Activated T-cell treated with anti-CD3 and anti-CD28 coated beads, Interleukin-2, amount 50 U/mL, for 4 hours (primary cell): Measurements from ENCODE around the gene CEP112. TPM values are rescaled to one million over a fixed set of nuclear protein-coding genes. Genes with fewer than 3 reads are reported as not detected.

ENCODE experiments used
- ATAC-seq, 2 donors: fragments of 200-7000 bp; cut with Tn5 transposase; one replicate each; pipeline ENCODE4 v1.10.0; 2021
- DNase-seq: peaks from one replicate; pipeline ENCODE4 v3.0.0-alpha.2; 2020
- H3K27me3 Mint-ChIP-seq: one replicate; pipeline ENCODE4 v1.8.0; 2021; ENCODE audit warnings: low read depth, mixed read lengths
- H3K36me3 Mint-ChIP-seq: one replicate; pipeline ENCODE4 v1.8.0; 2022; ENCODE audit warnings: mixed read lengths; ENCODE audit not compliant: insufficient read depth
- H3K4me1 Mint-ChIP-seq: one replicate; pipeline ENCODE4 v1.8.0; 2021; ENCODE audit warnings: low read depth, mixed read lengths
- H3K4me3 Mint-ChIP-seq: one replicate; pipeline ENCODE4 v1.8.0; 2021; ENCODE audit warnings: mild to moderate bottlenecking, moderate library complexity, mixed read lengths
- H3K9me3 Mint-ChIP-seq: one replicate; pipeline ENCODE4 v1.8.0; 2021; ENCODE audit warnings: mixed read lengths
- total RNA-seq, 3 donors: library from RNA; stranded (reverse); gene quantifications; one replicate each; pipeline ENCODE4 v1.2.1, GENCODE V29; 2021

CEP112 gene
- total RNA-seq, 3 donors from 2014 or later: 0.71 to 1.5 (median 0.95) TPM

GRCh38 chr17:66221755-66222530 is 30.0 kb upstream of the CEP112 start:
- no peaks in the 10 kb centered on the region for H3K9me3 Mint-ChIP-seq
- no peak overlapping the region for H3K4me3 Mint-ChIP-seq
- ATAC-seq (no peak), DNase-seq (no peak)
- no peaks in the 10 kb centered on the region for H3K4me1 Mint-ChIP-seq
- H3K27me3 Mint-ChIP-seq: peaks cover 6% of the 10 kb centered on the region
- no peaks in the 10 kb centered on the region for H3K36me3 Mint-ChIP-seq

- DNase-seq: no peak
- ATAC-seq: no peak
- no peaks in the 10 kb centered on the region for H3K36me3 Mint-ChIP-seq
- no peak overlapping the region for H3K4me3 Mint-ChIP-seq
- no peaks in the 10 kb centered on the region for H3K4me1 Mint-ChIP-seq
- no peaks in the 10 kb centered on the region for H3K9me3 Mint-ChIP-seq
- peaks cover 6% of the 10 kb centered on the region for H3K27me3 Mint-ChIP-seq
Observed at GRCh38 chr17:66221343-66221742, 29.4 kb upstream of the CEP112 start.

GRCh38 chr17:66220079-66220835 is 28.3 kb upstream of the CEP112 start:
- ATAC-seq (no peak), DNase-seq (no peak)
- Mint-ChIP-seq H3K36me3 (no peaks in the 10 kb centered on the region), H3K9me3 (no peaks in the 10 kb centered on the region), H3K4me1 (no peaks in the 10 kb centered on the region), H3K27me3 (peaks cover 6% of the 10 kb centered on the region), H3K4me3 (no peak overlapping the region)

GRCh38 chr17:66215529-66215911 is 23.6 kb upstream of the CEP112 start:
- Mint-ChIP-seq H3K9me3 (no peaks in the 10 kb centered on the region), H3K4me3 (no peak overlapping the region)
- no peak for ATAC-seq

GRCh38 chr17:66214884-66215528 is 23.1 kb upstream of the CEP112 start:
- peaks cover 1% of the 10 kb centered on the region for H3K27me3 Mint-ChIP-seq

More at GRCh38 chr17:66215529-66215911, 23.6 kb upstream of the CEP112 start:
- DNase-seq: no peak
- H3K36me3 Mint-ChIP-seq: no peaks in the 10 kb centered on the region
- H3K4me1 Mint-ChIP-seq: no peaks in the 10 kb centered on the region
- peaks cover 1% of the 10 kb centered on the region for H3K27me3 Mint-ChIP-seq

GRCh38 chr17:66211047-66211810 is 19.3 kb upstream of the CEP112 start:
- no peak for DNase-seq
- Mint-ChIP-seq H3K4me3 (no peak overlapping the region), H3K9me3 (no peaks in the 10 kb centered on the region), H3K27me3 (peaks cover 1% of the 10 kb centered on the region), H3K4me1 (peaks cover 2% of the 10 kb centered on the region), H3K36me3 (no peaks in the 10 kb centered on the region)
- no peak for ATAC-seq

More at GRCh38 chr17:66214884-66215528, 23.1 kb upstream of the CEP112 start:
- H3K4me1 Mint-ChIP-seq: no peaks in the 10 kb centered on the region
- no peaks in the 10 kb centered on the region for H3K9me3 Mint-ChIP-seq
- H3K36me3 Mint-ChIP-seq: no peaks in the 10 kb centered on the region
- H3K4me3 Mint-ChIP-seq: no peak overlapping the region
- DNase-seq: no peak
- ATAC-seq: no peak

GRCh38 chr17:66210208-66210574 is 18.3 kb upstream of the CEP112 start:
- ATAC-seq (no peak), DNase-seq (no peak)
- Mint-ChIP-seq H3K9me3 (no peaks in the 10 kb centered on the region), H3K4me1 (peaks cover 2% of the 10 kb centered on the region), H3K27me3 (peaks cover 1% of the 10 kb centered on the region), H3K4me3 (no peak overlapping the region), H3K36me3 (no peaks in the 10 kb centered on the region)

GRCh38 chr17:66207936-66208335 is 16.0 kb upstream of the CEP112 start:
- peaks cover 2% of the 10 kb centered on the region for H3K4me1 Mint-ChIP-seq
- DNase-seq: no peak
- no peaks in the 10 kb centered on the region for H3K36me3 Mint-ChIP-seq
- ATAC-seq: no peak
- H3K4me3 Mint-ChIP-seq: no peak overlapping the region
- no peaks in the 10 kb centered on the region for H3K9me3 Mint-ChIP-seq
- H3K27me3 Mint-ChIP-seq: no peaks in the 10 kb centered on the region

GRCh38 chr17:66203274-66204015 is 11.5 kb upstream of the CEP112 start:
- ATAC-seq (no peak), DNase-seq (no peak)
- H3K4me3 Mint-ChIP-seq: no peak overlapping the region
- no peaks in the 10 kb centered on the region for H3K27me3 Mint-ChIP-seq
- H3K9me3 Mint-ChIP-seq: no peaks in the 10 kb centered on the region
- no peaks in the 10 kb centered on the region for H3K36me3 Mint-ChIP-seq
- H3K4me1 Mint-ChIP-seq: peaks cover 20% of the 10 kb centered on the region

GRCh38 chr17:66200685-66201092 is 8.8 kb upstream of the CEP112 start:
- no peaks in the 10 kb centered on the region for H3K27me3 Mint-ChIP-seq
- DNase-seq (peak; percentile 10), ATAC-seq (peak; percentile 42 to 62)
- H3K36me3 Mint-ChIP-seq: no peaks in the 10 kb centered on the region
- H3K9me3 Mint-ChIP-seq: no peaks in the 10 kb centered on the region
- H3K4me1 Mint-ChIP-seq: peaks cover 20% of the 10 kb centered on the region
- no peak overlapping the region for H3K4me3 Mint-ChIP-seq

- ATAC-seq (no peak), DNase-seq (no peak)
- Mint-ChIP-seq H3K9me3 (no peaks in the 10 kb centered on the region), H3K27me3 (no peaks in the 10 kb centered on the region), H3K36me3 (no peaks in the 10 kb centered on the region), H3K4me3 (no peak overlapping the region), H3K4me1 (peaks cover 20% of the 10 kb centered on the region)
Observed at GRCh38 chr17:66198242-66198641, 6.3 kb upstream of the CEP112 start.

- Mint-ChIP-seq H3K36me3 (no peaks in the 10 kb centered on the region), H3K27me3 (no peaks in the 10 kb centered on the region), H3K4me3 (peak overlapping the region; percentile 78), H3K4me1 (peaks cover 19% of the 10 kb centered on the region), H3K9me3 (no peaks in the 10 kb centered on the region)
- ATAC-seq (no peak), DNase-seq (no peak)
Observed at GRCh38 chr17:66192378-66192687, 400 bp upstream of the CEP112 start.

- DNase-seq: no peak
Observed at GRCh38 chr17:66190738-66191592, 968 bp downstream of the CEP112 start.

More at GRCh38 chr17:66190738-66191592, 968 bp downstream of the CEP112 start:
- peak; percentile 3 to 5 for ATAC-seq
- H3K27me3 Mint-ChIP-seq: no peaks in the 10 kb centered on the region
- no peaks in the 10 kb centered on the region for H3K36me3 Mint-ChIP-seq
- H3K4me1 Mint-ChIP-seq: peaks cover 19% of the 10 kb centered on the region
- peak overlapping the region; percentile 84 for H3K4me3 Mint-ChIP-seq
- H3K9me3 Mint-ChIP-seq: no peaks in the 10 kb centered on the region
